HG03521 (cell line): ENCODE results near the gene MYOG.

Experiments
- ATAC-seq: cut with Tn5 transposase; IDR thresholded peaks from one replicate; pipeline ENCODE4 v1.9.1; 2021; ENCODE audit warnings: mild to moderate bottlenecking, moderate library complexity; ENCODE audit not compliant: unreplicated experiment

The MYOG gene

GRCh38 chr1:203091199-203091477 is 5.3 kb upstream of the MYOG start:
- ATAC-seq, result no peak

GRCh38 chr1:203090421-203091198 is 4.8 kb upstream of the MYOG start:
- ATAC-seq, result no peak

- ATAC-seq, result no peak
Measured at GRCh38 chr1:203089651-203090045, 3.8 kb upstream of the MYOG start.

- ATAC-seq, result no peak
Measured at GRCh38 chr1:203089001-203089650, 3.3 kb upstream of the MYOG start.

GRCh38 chr1:203088441-203088840 is 2.6 kb upstream of the MYOG start:
- ATAC-seq, result no peak

GRCh38 chr1:203086992-203087763 is 1.4 kb upstream of the MYOG start:
- no peak for ATAC-seq

GRCh38 chr1:203084588-203085527 is 954 bp downstream of the MYOG start:
- no peak for ATAC-seq

GRCh38 chr1:203083463-203083921 is 2.3 kb downstream of the MYOG start:
- ATAC-seq, result no peak

- ATAC-seq, result no peak
Measured at GRCh38 chr1:203082571-203083462, 3.0 kb downstream of the MYOG start.

- no peak for ATAC-seq
Measured at GRCh38 chr1:203082231-203082505, 3.6 kb downstream of the MYOG start.

- no peak for ATAC-seq
Measured at GRCh38 chr1:203081465-203082230, 4.2 kb downstream of the MYOG start.

- no peak for ATAC-seq
Measured at GRCh38 chr1:203080456-203080855, 5.4 kb downstream of the MYOG start.

GRCh38 chr1:203078478-203078877 is 7.3 kb downstream of the MYOG start:
- ATAC-seq, result no peak

- ATAC-seq, result no peak
Measured at GRCh38 chr1:203077956-203078355, 7.9 kb downstream of the MYOG start.

GRCh38 chr1:203077367-203077766 is 8.4 kb downstream of the MYOG start:
- ATAC-seq, result no peak

- ATAC-seq, result no peak
Measured at GRCh38 chr1:203076031-203076511, 9.7 kb downstream of the MYOG start.

- ATAC-seq, result no peak
Measured at GRCh38 chr1:203075236-203076030, 10.4 kb downstream of the MYOG start.

- no peak for ATAC-seq
Measured at GRCh38 chr1:203074610-203075009, 11.2 kb downstream of the MYOG start.
